NK-92 (cell line): ENCODE results near the gene ZACN.

ENCODE experiments used
- DNase-seq: peaks from one replicate; lab custom pipeline; 2025; ENCODE audit not compliant: unreplicated experiment; lab: John Stamatoyannopoulos, UW

The ZACN gene

GRCh38 chr17:76131051-76131691, 52.2 kb downstream of the ZACN start:
- no peak for DNase-seq

- DNase-seq = no peak
These were observed 53.0 kb downstream of the ZACN start for GRCh38 chr17:76131692-76132573.
